Measurements from ENCODE around the gene SLC2A4.
"Not testable (repeated sequence)": the region's sequence is repeated elsewhere in the genome, so short reads cannot be mapped to it uniquely, and the experiment has no call there.

SLC2A4 gene

DNA sequence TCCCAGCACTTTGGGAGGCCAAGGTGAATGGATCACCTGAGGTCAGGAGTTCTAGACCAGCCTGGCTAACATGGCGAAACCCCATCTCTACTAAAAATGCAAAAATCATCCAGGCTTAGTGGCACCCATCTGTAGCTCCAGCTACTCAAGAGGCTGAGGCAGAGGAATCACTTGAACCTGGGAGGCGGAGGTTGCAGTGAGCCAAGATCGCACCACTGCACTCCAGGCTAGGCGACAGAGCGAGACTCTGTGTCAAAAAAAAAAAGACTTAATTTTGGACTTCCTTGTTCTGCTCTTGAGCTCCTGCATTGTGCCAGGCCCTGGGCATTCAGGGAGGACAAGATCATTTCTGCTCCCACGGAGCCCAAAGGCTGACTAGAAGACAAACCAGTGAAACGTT lies 56.1 kb downstream of the SLC2A4 start:
- H3K4me1 ChIP-seq (ENCODE audit: control insufficient read depth, insufficient read depth, low read length, poor library complexity, severe bottlenecking); H3K4me3 ChIP-seq (ENCODE audit: extremely low read depth, insufficient read depth, low read length, poor library complexity, severe bottlenecking): not testable (repeated sequence)
- 81 to 90% methylated on average over 6 to 7 of the region's 7 CpGs for WGBS, 2 experiments (ENCODE audit: insufficient coverage in 2 of 2)

More for the DNA sequence above, 56.1 kb downstream of the SLC2A4 start:
- not testable (repeated sequence) for H3K27ac ChIP-seq (ENCODE audit: low read depth, low read length, severe bottlenecking); H3K9me3 ChIP-seq (ENCODE audit: control insufficient read depth, low read length); H3K36me3 ChIP-seq (ENCODE audit: control insufficient read depth, insufficient read depth, low read length)

All from mesodermal cell (in vitro differentiated cells).